Lower lobe of right lung (tissue), 2 donors: Measurements from ENCODE around the gene SIKE1. TPM values are rescaled to one million over a fixed set of nuclear protein-coding genes. Genes with fewer than 3 reads are reported as not detected.

ENCODE experiments used
- ATAC-seq, 2 donors: fragments of 200-7000 bp; cut with Tn5 transposase; one replicate each; pipeline ENCODE4 v1.9.1; 2020 to 2022; ENCODE audit warnings: mild to moderate bottlenecking in 2 of 2, moderate library complexity in 2 of 2
- DNase-seq: peaks from one replicate; pipeline ENCODE4 v3.0.0-alpha.2; 2020
- H3K27ac ChIP-seq: fragments of 200-600 bp; one replicate; pipeline ENCODE4 v1.8.0; 2022
- H3K27me3 ChIP-seq: fragments of 200-600 bp; one replicate; pipeline ENCODE4 v1.8.0; 2022; ENCODE audit warnings: low read depth
- H3K36me3 ChIP-seq: fragments of 200-600 bp; one replicate; pipeline ENCODE4 v1.8.0; 2022; ENCODE audit warnings: mild to moderate bottlenecking
- H3K4me1 ChIP-seq: fragments of 200-600 bp; one replicate; pipeline ENCODE4 v1.8.0; 2022
- H3K4me3 ChIP-seq: fragments of 200-600 bp; one replicate; pipeline ENCODE4 v1.8.0; 2022; ENCODE audit warnings: mild to moderate bottlenecking
- H3K9me3 ChIP-seq: fragments of 200-600 bp; one replicate; pipeline ENCODE4 v1.8.0; 2022
- CTCF ChIP-seq: fragments of 200-600 bp; IDR thresholded peaks from one replicate; pipeline ENCODE4 v1.8.0; 2022; ENCODE audit warnings: antibody characterized with exemption, mild to moderate bottlenecking
- intact Hi-C: fragments of 100-400 bp; cut with DNase I; formaldehyde crosslinking; loops from one replicate; pipeline ENCODE4 v1.11.0; 2022
- total RNA-seq: library from RNA; stranded (reverse); fragmentation: NEBNext Ultra II Directional; extraction: Animal tissue kit (Norgen Biotek cat#: 25700); gene quantifications from one replicate; pipeline ENCODE4 v1.2.1, GENCODE V29; 2021
- donor health status: DM: no; HTN: yes; CAD: no; lungs with severe emphysema.

The SIKE1 gene
- total RNA-seq, 1 donor from 2014 or later: 34.3 TPM

- intact Hi-C loops: no loop called here
- no peaks in the 10 kb centered on the region for H3K4me1 ChIP-seq
- H3K27ac ChIP-seq: no peak overlapping the region
- peaks cover 89% of the 10 kb centered on the region for H3K36me3 ChIP-seq
- ATAC-seq: no peak
- no peak overlapping the region for H3K4me3 ChIP-seq
- TF ChIP-seq CTCF: no peak
- H3K9me3 ChIP-seq: no peaks in the 10 kb centered on the region
- H3K27me3 ChIP-seq: no peaks in the 10 kb centered on the region
- DNase-seq: no peak
Observed at GRCh38 chr1:114740331-114740730, 40.2 kb downstream of the SIKE1 start.

DNA sequence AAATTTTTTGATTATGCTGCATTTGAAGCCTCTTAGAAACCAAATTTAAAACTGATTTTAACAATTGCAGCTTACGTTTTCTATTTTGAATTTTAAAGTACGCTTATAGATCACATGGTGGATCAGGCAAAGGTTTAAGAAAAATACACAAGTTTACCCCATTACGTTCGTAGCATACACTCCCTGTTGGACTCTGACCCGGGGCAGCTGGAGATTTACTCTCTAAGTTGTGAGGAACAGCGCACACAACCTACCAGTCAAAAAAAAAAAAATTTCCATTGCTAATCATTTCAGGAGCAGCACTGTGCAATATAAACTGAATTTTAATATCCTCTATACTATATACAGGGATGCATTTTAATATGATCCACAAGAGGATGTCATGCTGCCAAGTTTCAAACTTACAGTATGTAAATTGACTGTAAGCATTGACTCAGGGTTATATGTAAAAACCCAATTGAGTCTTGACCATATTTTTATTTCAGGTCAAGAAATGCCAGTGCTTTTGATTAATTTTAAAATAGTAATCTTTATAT lies 43.1 kb downstream of the SIKE1 start:
- H3K27ac ChIP-seq: no peak overlapping the region
- ATAC-seq (no peak), DNase-seq (no peak)
- no peaks in the 10 kb centered on the region for H3K4me1 ChIP-seq
- no peak overlapping the region for H3K4me3 ChIP-seq
- no peaks in the 10 kb centered on the region for H3K27me3 ChIP-seq
- H3K9me3 ChIP-seq: no peaks in the 10 kb centered on the region
- no peak for TF ChIP-seq CTCF
- intact Hi-C loops: no loop called here
- peaks cover 96% of the 10 kb centered on the region for H3K36me3 ChIP-seq

DNA sequence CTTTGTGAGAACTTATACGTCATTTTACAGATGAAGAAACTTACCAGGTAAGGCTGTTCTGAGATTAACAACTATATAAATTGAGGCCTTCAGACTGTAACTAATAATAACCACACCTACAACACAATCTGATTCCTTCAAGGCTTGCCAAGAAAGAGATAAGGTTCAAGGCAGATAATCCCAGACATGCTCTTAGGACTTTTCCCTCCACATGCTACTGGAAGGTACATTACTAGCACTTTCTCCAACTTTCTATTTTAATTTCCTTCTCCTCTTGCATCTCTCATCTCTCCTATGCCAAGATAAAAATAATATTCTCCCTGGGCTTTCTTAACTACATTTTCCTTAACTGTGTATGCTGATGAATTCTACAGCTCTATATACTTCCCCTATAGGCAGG lies 45.0 kb downstream of the SIKE1 start:
- no peak for TF ChIP-seq CTCF
- Histone ChIP-seq H3K9me3 (no peaks in the 10 kb centered on the region), H3K4me1 (no peaks in the 10 kb centered on the region), H3K27ac (no peak overlapping the region), H3K36me3 (peaks cover 99% of the 10 kb centered on the region), H3K4me3 (no peak overlapping the region), H3K27me3 (no peaks in the 10 kb centered on the region)
- intact Hi-C loops: no loop called here
- no peak for ATAC-seq
- no peak for DNase-seq

- Histone ChIP-seq H3K4me3 (no peak overlapping the region), H3K27ac (no peak overlapping the region), H3K27me3 (no peaks in the 10 kb centered on the region), H3K4me1 (no peaks in the 10 kb centered on the region), H3K9me3 (no peaks in the 10 kb centered on the region), H3K36me3 (peaks cover 100% of the 10 kb centered on the region)
- ATAC-seq (no peak), DNase-seq (no peak)
- intact Hi-C loops: no loop called here
- TF ChIP-seq CTCF: no peak
Observed at GRCh38 chr1:114729782-114730181, 50.7 kb downstream of the SIKE1 start.

DNA sequence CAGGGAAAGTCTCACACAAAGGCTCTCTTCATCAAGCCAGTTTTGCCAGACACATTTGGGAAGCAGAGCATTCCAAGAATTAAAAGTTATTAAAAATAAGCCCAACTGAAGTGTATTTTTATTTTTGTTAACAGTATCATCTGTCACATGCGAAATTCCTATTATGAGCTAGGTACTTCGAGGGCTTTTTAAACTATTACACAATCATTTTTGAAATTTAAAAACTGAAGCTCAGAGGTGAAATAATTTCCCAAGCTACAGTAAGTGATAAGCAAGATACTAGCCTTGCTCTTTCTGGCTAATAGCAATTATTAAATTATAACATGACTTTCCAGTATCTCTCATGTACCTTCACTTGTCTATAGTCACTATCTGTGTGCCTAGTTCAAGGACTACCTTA lies 51.9 kb downstream of the SIKE1 start:
- Histone ChIP-seq H3K4me3 (no peak overlapping the region), H3K27me3 (no peaks in the 10 kb centered on the region), H3K36me3 (peaks cover 100% of the 10 kb centered on the region), H3K27ac (no peak overlapping the region), H3K9me3 (no peaks in the 10 kb centered on the region), H3K4me1 (no peaks in the 10 kb centered on the region)
- intact Hi-C loops: no loop called here
- DNase-seq: no peak
- ATAC-seq: no peak
- no peak for TF ChIP-seq CTCF

DNA sequence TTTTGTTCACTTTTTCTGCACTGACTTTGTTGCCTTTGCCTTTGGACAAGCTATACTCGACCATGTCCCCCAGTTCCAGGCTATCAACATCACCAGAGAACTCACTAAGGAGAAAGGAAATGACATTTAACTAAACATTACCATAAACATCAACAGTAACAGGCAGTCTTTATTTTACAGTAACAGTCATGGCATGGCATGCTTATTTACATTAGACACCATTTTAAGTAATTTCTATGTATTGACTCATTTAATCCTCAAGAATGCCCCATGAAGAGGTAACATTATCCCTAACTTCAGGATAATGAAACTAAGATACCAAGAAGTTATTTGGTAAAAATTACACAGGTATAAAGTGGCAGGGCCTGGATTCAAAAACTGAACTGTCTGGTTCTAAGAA lies 55.3 kb downstream of the SIKE1 start:
- Histone ChIP-seq H3K27ac (no peak overlapping the region), H3K4me3 (no peak overlapping the region), H3K4me1 (no peaks in the 10 kb centered on the region), H3K9me3 (no peaks in the 10 kb centered on the region), H3K36me3 (peaks cover 100% of the 10 kb centered on the region), H3K27me3 (no peaks in the 10 kb centered on the region)
- ATAC-seq (no peak), DNase-seq (no peak)
- TF ChIP-seq CTCF: no peak
- intact Hi-C loops: no loop called here
